Thymus (tissue), 14 donors: ENCODE results near the gene GPR62. TPM values are rescaled to one million over a fixed set of nuclear protein-coding genes. Genes with fewer than 3 reads are reported as not detected.
A peak's percentile ranks its signal among the peaks of the same experiment; 100 is the strongest.
"Not testable (repeated sequence)": the region's sequence is repeated elsewhere in the genome, so short reads cannot be mapped to it uniquely, and the experiment has no call there.

ENCODE experiments used
- DNase-seq, 9 donors: peaks; one replicate each; pipeline ENCODE4 v3.0.0-alpha.2; 2013; ENCODE audit warnings: low spot score in 9 of 9, low read depth in 6 of 9, missing footprints in 1 of 9
- H3K27ac ChIP-seq, 2 donors: one replicate each; pipeline ENCODE4 v1.5.1; 2013; ENCODE audit warnings: control low read depth in 1 of 2, low read depth in 1 of 2, low read length in 1 of 2, mild to moderate bottlenecking in 1 of 2, moderate library complexity in 1 of 2
- H3K27me3 ChIP-seq, 2 donors: one replicate each; pipeline ENCODE4 v1.5.1; 2013; ENCODE audit warnings: low read length in 1 of 2; ENCODE audit not compliant: control insufficient read depth in 2 of 2, insufficient read depth in 1 of 2
- H3K36me3 ChIP-seq, 2 donors: one replicate each; pipeline ENCODE4 v1.5.1; 2013; ENCODE audit warnings: low read length in 1 of 2, mild to moderate bottlenecking in 1 of 2, moderate library complexity in 1 of 2; ENCODE audit not compliant: control insufficient read depth in 2 of 2, insufficient read depth in 2 of 2
- H3K4me1 ChIP-seq, 2 donors: one replicate each; pipeline ENCODE4 v1.5.1; 2013; ENCODE audit warnings: low read length in 2 of 2; ENCODE audit not compliant: control insufficient read depth in 2 of 2, insufficient read depth in 2 of 2
- H3K4me3 ChIP-seq, 2 donors: one replicate each; pipeline ENCODE4 v1.5.1; 2013; ENCODE audit warnings: low read length in 2 of 2, control low read depth in 1 of 2, mild to moderate bottlenecking in 1 of 2
- H3K9me3 ChIP-seq, 2 donors: one replicate each; pipeline ENCODE4 v1.5.1; 2013; ENCODE audit warnings: low read length in 1 of 2, mild to moderate bottlenecking in 1 of 2; ENCODE audit not compliant: control insufficient read depth in 2 of 2, insufficient read depth in 1 of 2
- WGBS: extraction: QIAGEN DNeasy Blood & Tissue Kit; methylation state at CpG from one replicate; pipeline ENCODE4 v1.1.7; 2013; 5-methylcytosine and 5-hydroxymethylcytosine counted together
- long read RNA-seq, 10 donors: transcript quantifications; one replicate each; lab custom pipeline, GENCODE V29; 2026
- polyA plus RNA-seq: library from polyadenylated mRNA; stranded (reverse); fragments of 200-250 nt; gene quantifications from one replicate; pipeline ENCODE4 v1.2.3, GENCODE V29; 2013
- total RNA-seq: library from RNA; stranded (reverse); fragments of 120-200 nt; gene quantifications from one replicate; pipeline ENCODE4 v1.2.4, GENCODE V29; 2013
- donor health status: healthy.

Gene GPR62
- 0.05 TPM for total RNA-seq
- polyA plus RNA-seq, result 0.02 TPM
- long read RNA-seq, donor 1, result 0 reads
- long read RNA-seq, donor 2, transcript GPR62-201 (1 exons, 2,191 nt), result major isoform, 12 of 12 reads
- long read RNA-seq, donor 2, partial matches to known transcripts, result 0 of 12 reads
- long read RNA-seq, donor 2, other reads (novel, unspliced or antisense), result 0 of 12 reads
- long read RNA-seq, donor 3, transcript GPR62-201 (1 exons, 2,191 nt), result major isoform, 10 of 10 reads
- long read RNA-seq, donor 3, partial matches to known transcripts, result 0 of 10 reads
- long read RNA-seq, donor 3, other reads (novel, unspliced or antisense), result 0 of 10 reads
- long read RNA-seq, donor 4, transcript GPR62-201 (1 exons, 2,191 nt), result major isoform, 5 of 30 reads
- long read RNA-seq, donor 4, partial matches to known transcripts, result 5 of 30 reads
- long read RNA-seq, donor 4, other reads (novel, unspliced or antisense), result 20 of 30 reads
- long read RNA-seq, donor 5, transcript GPR62-201 (1 exons, 2,191 nt), result major isoform, 28 of 28 reads
- long read RNA-seq, donor 5, partial matches to known transcripts, result 0 of 28 reads
- long read RNA-seq, donor 5, other reads (novel, unspliced or antisense), result 0 of 28 reads
- long read RNA-seq, donor 6, transcript GPR62-201 (1 exons, 2,191 nt), result major isoform, 7 of 7 reads
- long read RNA-seq, donor 6, partial matches to known transcripts, result 0 of 7 reads
- long read RNA-seq, donor 6, other reads (novel, unspliced or antisense), result 0 of 7 reads
- long read RNA-seq, donor 7, transcript GPR62-201 (1 exons, 2,191 nt), result major isoform, 5 of 5 reads
- long read RNA-seq, donor 7, partial matches to known transcripts, result 0 of 5 reads
- long read RNA-seq, donor 7, other reads (novel, unspliced or antisense), result 0 of 5 reads
- long read RNA-seq, donor 8, partial matches to known transcripts, result 0 of 3 reads
- long read RNA-seq, donor 8, other reads (novel, unspliced or antisense), result 0 of 3 reads
- long read RNA-seq, donor 9, partial matches to known transcripts, result 0 of 1 reads
- long read RNA-seq, donor 9, other reads (novel, unspliced or antisense), result 0 of 1 reads
- long read RNA-seq, donor 10, result 0 reads

- WGBS, result 40% methylated on average over 33 of the region's 33 CpGs
- Histone ChIP-seq H3K4me3 (peak within 1 kb of the TSS in 1 of 2 donors; percentile 42), H3K27ac (no peak within 1 kb of the TSS), H3K36me3 (no peaks in the 10 kb centered on the region), H3K27me3 (peaks cover 34 to 85% of the 10 kb centered on the region in 2 donors), H3K9me3 (peaks cover 0 to 3% of the 10 kb centered on the region in 2 donors), H3K4me1 (peaks cover 5 to 11% of the 10 kb centered on the region in 2 donors)
- DNase-seq, result no peak
Measured at GRCh38 chr3:51955175-51955892, at the start of gene GPR62. GPR62 (plus strand) TSS chr3:51955381; CDS start chr3:51955653, 272 bp downstream.

GRCh38 chr3:51908026-51908425 is 47.2 kb upstream of the GPR62 start:
- Histone ChIP-seq H3K36me3 (no peaks in the 10 kb centered on the region), H3K4me1 (no peaks in the 10 kb centered on the region), H3K4me3 (no peak overlapping the region), H3K27me3 (no peaks in the 10 kb centered on the region), H3K27ac (no peak overlapping the region), H3K9me3 (peaks cover 0 to 1% of the 10 kb centered on the region in 2 donors)
- 88% methylated on average over 4 of the region's 4 CpGs for WGBS
- DNase-seq, result no peak

- H3K4me3 ChIP-seq, result no peak overlapping the region
- no peaks in the 10 kb centered on the region for H3K36me3 ChIP-seq
- H3K27ac ChIP-seq, result no peak overlapping the region
- no peaks in the 10 kb centered on the region for H3K27me3 ChIP-seq
- H3K4me1 ChIP-seq, result no peaks in the 10 kb centered on the region
- no peaks in the 10 kb centered on the region for H3K9me3 ChIP-seq
- 71% methylated on average over 5 of the region's 5 CpGs for WGBS
- DNase-seq, result no peak
Measured at GRCh38 chr3:51916418-51916817, 38.8 kb upstream of the GPR62 start.

GRCh38 chr3:51921081-51921578 is 34.1 kb upstream of the GPR62 start:
- no peaks in the 10 kb centered on the region for H3K4me1 ChIP-seq
- no peak overlapping the region for H3K27ac ChIP-seq
- H3K4me3 ChIP-seq, result no peak overlapping the region
- WGBS, result 90% methylated on average over 11 of the region's 11 CpGs
- no peaks in the 10 kb centered on the region for H3K9me3 ChIP-seq
- no peaks in the 10 kb centered on the region for H3K27me3 ChIP-seq
- DNase-seq, result no peak
- no peaks in the 10 kb centered on the region for H3K36me3 ChIP-seq

- H3K4me3 ChIP-seq, result no peak overlapping the region
- no peak overlapping the region for H3K27ac ChIP-seq
- WGBS, result 93% methylated on average over 5 of the region's 5 CpGs
- no peaks in the 10 kb centered on the region for H3K36me3 ChIP-seq
- DNase-seq, result no peak
- H3K9me3 ChIP-seq, result no peaks in the 10 kb centered on the region
- no peaks in the 10 kb centered on the region for H3K27me3 ChIP-seq
- no peaks in the 10 kb centered on the region for H3K4me1 ChIP-seq
Measured at GRCh38 chr3:51927061-51927977, 27.9 kb upstream of the GPR62 start.

- no peak for DNase-seq
- Histone ChIP-seq H3K4me3 (no peak overlapping the region), H3K4me1 (no peaks in the 10 kb centered on the region), H3K36me3 (peaks cover 4 to 9% of the 10 kb centered on the region in 2 donors), H3K27ac (no peak overlapping the region), H3K27me3 (no peaks in the 10 kb centered on the region), H3K9me3 (no peaks in the 10 kb centered on the region)
- 100% methylated on average over 7 of the region's 7 CpGs for WGBS
Measured at GRCh38 chr3:51928438-51928837, 26.7 kb upstream of the GPR62 start.

- H3K4me1 ChIP-seq, H3K4me3 ChIP-seq, H3K27me3 ChIP-seq, DNase-seq, H3K27ac ChIP-seq, H3K9me3 ChIP-seq: not testable (repeated sequence)
- 96% methylated on average over 3 of the region's 3 CpGs for WGBS
- H3K36me3 ChIP-seq, result peaks cover 9 to 14% of the 10 kb centered on the region in 2 donors
Measured at GRCh38 chr3:51928981-51929380, 26.2 kb upstream of the GPR62 start.
